IPS-20b (cell line): ENCODE results near the gene TRAM2.

ENCODE experiments used
- H3K27ac ChIP-seq: one replicate; pipeline ENCODE4 v1.5.1; 2013; ENCODE audit warnings: low read length
- H3K27me3 ChIP-seq: 2 replicates; pipeline ENCODE4 v1.6.1; 2013; ENCODE audit warnings: mild to moderate bottlenecking, low read length, inconsistent platforms; ENCODE audit not compliant: insufficient read depth
- H3K36me3 ChIP-seq: 2 replicates; pipeline ENCODE4 v1.6.1; 2013; ENCODE audit warnings: low read depth, mild to moderate bottlenecking, inconsistent platforms, low read length, moderate library complexity; ENCODE audit not compliant: insufficient read depth
- H3K4me1 ChIP-seq: 2 replicates; pipeline ENCODE4 v1.6.1; 2013; ENCODE audit warnings: mild to moderate bottlenecking, control low read depth, inconsistent platforms, low read length, moderate library complexity; ENCODE audit not compliant: insufficient read depth
- H3K4me3 ChIP-seq: 2 replicates; pipeline ENCODE4 v1.5.1; 2013; ENCODE audit warnings: mild to moderate bottlenecking, low read length, inconsistent platforms
- H3K9ac ChIP-seq: 2 replicates; pipeline ENCODE4 v1.6.1; 2013; ENCODE audit warnings: low read depth, mild to moderate bottlenecking, inconsistent platforms, low read length, moderate library complexity
- H3K9me3 ChIP-seq: 2 replicates; pipeline ENCODE4 v1.6.1; 2013; ENCODE audit warnings: mild to moderate bottlenecking, low read depth, low read length, inconsistent platforms; ENCODE audit not compliant: insufficient read depth

Gene TRAM2

DNA sequence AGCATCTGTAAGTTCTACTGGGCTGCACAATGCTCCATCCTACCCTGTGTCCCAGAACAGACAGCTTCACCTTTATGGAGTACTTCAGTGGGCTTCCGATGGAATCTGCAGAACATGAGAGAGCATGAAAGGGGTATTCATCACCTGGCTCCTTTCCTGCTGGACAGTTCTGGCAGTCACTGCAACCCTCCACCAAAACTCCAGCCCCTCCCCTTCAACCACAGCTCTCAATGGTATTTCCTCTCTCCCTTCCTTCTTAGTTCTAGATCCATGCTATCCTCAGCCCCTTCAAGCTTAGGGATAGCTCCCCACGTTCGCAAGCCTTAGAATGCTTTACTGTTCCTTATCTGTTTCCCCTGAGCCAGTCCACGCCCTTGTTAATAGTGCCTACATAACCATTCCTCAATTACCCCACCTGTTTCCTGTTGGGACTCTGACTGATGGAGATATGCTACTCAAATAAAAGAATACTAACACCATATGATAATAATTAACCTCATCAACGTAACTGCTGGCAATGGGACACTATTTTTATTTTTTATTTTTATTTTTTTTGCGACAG, 26.8 kb downstream of the TRAM2 start:
- no peak overlapping the region for H3K27ac ChIP-seq
- no peaks in the 10 kb centered on the region for H3K36me3 ChIP-seq
- peaks cover 26% of the 10 kb centered on the region for H3K4me1 ChIP-seq
- H3K9me3 ChIP-seq: no peaks in the 10 kb centered on the region
- no peak overlapping the region for H3K4me3 ChIP-seq
- no peaks in the 10 kb centered on the region for H3K27me3 ChIP-seq
- H3K9ac ChIP-seq: no peak overlapping the region

DNA sequence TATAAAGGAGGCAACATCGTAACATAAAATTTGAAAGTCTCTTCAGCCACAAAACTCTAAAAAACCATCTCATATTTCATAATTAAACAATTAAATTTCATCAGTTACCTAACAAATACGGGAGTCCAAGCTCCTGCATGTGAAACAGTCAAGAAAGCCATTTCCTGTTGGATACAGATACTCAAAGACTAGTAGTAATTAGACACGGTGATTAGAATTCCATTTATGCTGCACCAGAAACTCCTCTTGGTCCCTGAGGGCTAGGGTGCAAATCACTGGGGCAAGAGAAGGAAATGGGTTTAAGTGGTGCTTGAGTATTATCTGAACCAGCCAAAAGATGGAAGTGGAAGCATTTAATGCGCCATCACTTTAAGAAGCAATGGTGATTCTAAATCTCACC, 27.4 kb downstream of the TRAM2 start:
- Histone ChIP-seq H3K4me1 (peaks cover 26% of the 10 kb centered on the region), H3K9me3 (no peaks in the 10 kb centered on the region), H3K27ac (no peak overlapping the region), H3K4me3 (no peak overlapping the region), H3K27me3 (no peaks in the 10 kb centered on the region), H3K36me3 (no peaks in the 10 kb centered on the region), H3K9ac (no peak overlapping the region)

DNA sequence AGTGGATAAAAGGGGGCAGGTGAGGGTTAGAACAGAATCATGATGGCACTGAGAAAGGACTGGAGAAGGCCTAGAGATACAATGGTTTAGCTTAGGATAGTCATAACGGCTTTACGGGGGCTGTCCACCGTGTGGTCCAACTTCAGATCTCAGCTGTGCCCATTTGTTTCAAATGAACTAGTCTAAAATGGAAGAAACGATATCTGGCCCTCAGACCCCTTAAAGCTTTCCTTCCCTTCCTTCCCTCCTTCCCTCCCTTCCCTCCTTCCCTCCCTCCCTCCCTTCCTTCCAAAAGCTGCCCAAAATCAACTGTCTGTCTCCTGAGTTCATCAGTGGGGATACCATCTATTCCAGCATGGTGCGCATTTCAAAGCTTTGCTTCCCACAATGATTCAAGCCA, 27.9 kb downstream of the TRAM2 start:
- Histone ChIP-seq H3K27me3 (no peaks in the 10 kb centered on the region), H3K36me3 (no peaks in the 10 kb centered on the region), H3K9me3 (no peaks in the 10 kb centered on the region), H3K4me3 (no peak overlapping the region), H3K4me1 (peaks cover 27% of the 10 kb centered on the region), H3K27ac (no peak overlapping the region), H3K9ac (no peak overlapping the region)

DNA sequence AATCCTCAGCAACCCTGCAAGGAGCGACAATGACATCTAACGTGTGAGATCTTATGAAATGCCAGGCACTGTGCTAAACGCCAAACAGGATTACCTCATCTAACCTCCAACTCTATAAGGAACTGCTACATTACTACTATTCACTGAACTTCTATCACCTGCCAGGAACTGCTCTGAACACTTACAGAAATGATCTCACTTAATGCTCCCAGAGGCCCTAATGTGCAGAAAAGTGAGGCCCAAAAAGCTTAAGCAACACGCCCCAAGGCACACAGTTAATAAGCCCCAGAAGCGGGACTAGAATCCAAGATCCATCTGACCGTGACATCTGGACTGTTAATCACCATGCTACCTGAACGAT, 28.5 kb downstream of the TRAM2 start:
- Histone ChIP-seq H3K27me3 (no peaks in the 10 kb centered on the region), H3K27ac (no peak overlapping the region), H3K4me1 (peaks cover 31% of the 10 kb centered on the region)

DNA sequence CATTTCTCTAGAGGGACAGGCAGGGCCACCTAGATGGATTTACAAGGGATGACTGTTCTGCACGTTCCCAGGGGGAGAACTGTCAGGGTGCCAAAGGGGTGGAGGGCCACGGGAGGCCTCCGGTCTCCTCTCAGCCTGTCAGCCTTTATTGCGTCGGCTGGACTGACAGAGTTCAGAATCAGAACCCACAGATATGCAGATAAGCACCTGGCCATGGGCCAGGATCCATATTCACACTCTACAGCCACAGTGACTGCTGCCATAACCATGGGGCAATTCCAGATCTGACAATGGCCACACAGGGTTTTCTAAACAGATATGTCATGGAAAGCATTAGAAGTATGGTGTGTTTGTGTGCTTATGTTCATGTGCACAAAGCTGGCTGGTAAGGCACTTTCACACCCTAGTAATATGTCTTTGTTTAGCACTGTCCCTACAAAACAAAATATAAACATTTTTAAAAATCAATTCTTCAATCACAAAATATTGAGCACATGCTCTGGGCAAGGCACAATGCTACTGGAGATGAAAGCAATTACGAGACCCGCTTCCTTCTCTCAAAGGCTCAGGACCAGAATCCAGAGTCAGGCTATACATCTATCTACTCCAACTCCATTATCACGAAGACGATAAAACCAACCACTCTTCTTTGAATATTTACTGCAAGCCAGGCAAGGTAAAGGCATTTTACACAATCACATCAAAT, 29.1 kb downstream of the TRAM2 start:
- Histone ChIP-seq H3K27ac (no peak overlapping the region), H3K9me3 (no peaks in the 10 kb centered on the region), H3K4me1 (peaks cover 29% of the 10 kb centered on the region), H3K27me3 (no peaks in the 10 kb centered on the region), H3K36me3 (no peaks in the 10 kb centered on the region), H3K4me3 (no peak overlapping the region), H3K9ac (no peak overlapping the region)

More for the DNA sequence above, 28.5 kb downstream of the TRAM2 start:
- no peaks in the 10 kb centered on the region for H3K36me3 ChIP-seq
- H3K4me3 ChIP-seq: no peak overlapping the region
- H3K9ac ChIP-seq: no peak overlapping the region
- no peaks in the 10 kb centered on the region for H3K9me3 ChIP-seq

- H3K9ac ChIP-seq: no peak overlapping the region
Measured at GRCh38 chr6:52546678-52547077, 30.2 kb downstream of the TRAM2 start.

GRCh38 chr6:52546192-52546591, 30.7 kb downstream of the TRAM2 start:
- Histone ChIP-seq H3K36me3 (no peaks in the 10 kb centered on the region), H3K4me3 (no peak overlapping the region), H3K4me1 (peaks cover 14% of the 10 kb centered on the region), H3K27me3 (no peaks in the 10 kb centered on the region), H3K9me3 (no peaks in the 10 kb centered on the region), H3K9ac (no peak overlapping the region), H3K27ac (no peak overlapping the region)

More at GRCh38 chr6:52546678-52547077, 30.2 kb downstream of the TRAM2 start:
- H3K27me3 ChIP-seq: no peaks in the 10 kb centered on the region
- H3K27ac ChIP-seq: no peak overlapping the region
- peaks cover 19% of the 10 kb centered on the region for H3K4me1 ChIP-seq
- H3K36me3 ChIP-seq: no peaks in the 10 kb centered on the region
- H3K9me3 ChIP-seq: no peaks in the 10 kb centered on the region
- H3K4me3 ChIP-seq: no peak overlapping the region

GRCh38 chr6:52545406-52546119, 31.3 kb downstream of the TRAM2 start:
- Histone ChIP-seq H3K27ac (no peak overlapping the region), H3K9me3 (no peaks in the 10 kb centered on the region), H3K4me1 (peaks cover 10% of the 10 kb centered on the region; the same call in 1 of the 2 replicates), H3K9ac (no peak overlapping the region), H3K27me3 (no peaks in the 10 kb centered on the region), H3K4me3 (no peak overlapping the region), H3K36me3 (no peaks in the 10 kb centered on the region)

- Histone ChIP-seq H3K27me3 (no peaks in the 10 kb centered on the region), H3K36me3 (no peaks in the 10 kb centered on the region), H3K9ac (no peak overlapping the region), H3K4me1 (peaks cover 14% of the 10 kb centered on the region; the same call in 1 of the 2 replicates), H3K4me3 (no peak overlapping the region), H3K27ac (no peak overlapping the region), H3K9me3 (no peaks in the 10 kb centered on the region)
Measured at GRCh38 chr6:52544602-52545405, 32.1 kb downstream of the TRAM2 start.

DNA sequence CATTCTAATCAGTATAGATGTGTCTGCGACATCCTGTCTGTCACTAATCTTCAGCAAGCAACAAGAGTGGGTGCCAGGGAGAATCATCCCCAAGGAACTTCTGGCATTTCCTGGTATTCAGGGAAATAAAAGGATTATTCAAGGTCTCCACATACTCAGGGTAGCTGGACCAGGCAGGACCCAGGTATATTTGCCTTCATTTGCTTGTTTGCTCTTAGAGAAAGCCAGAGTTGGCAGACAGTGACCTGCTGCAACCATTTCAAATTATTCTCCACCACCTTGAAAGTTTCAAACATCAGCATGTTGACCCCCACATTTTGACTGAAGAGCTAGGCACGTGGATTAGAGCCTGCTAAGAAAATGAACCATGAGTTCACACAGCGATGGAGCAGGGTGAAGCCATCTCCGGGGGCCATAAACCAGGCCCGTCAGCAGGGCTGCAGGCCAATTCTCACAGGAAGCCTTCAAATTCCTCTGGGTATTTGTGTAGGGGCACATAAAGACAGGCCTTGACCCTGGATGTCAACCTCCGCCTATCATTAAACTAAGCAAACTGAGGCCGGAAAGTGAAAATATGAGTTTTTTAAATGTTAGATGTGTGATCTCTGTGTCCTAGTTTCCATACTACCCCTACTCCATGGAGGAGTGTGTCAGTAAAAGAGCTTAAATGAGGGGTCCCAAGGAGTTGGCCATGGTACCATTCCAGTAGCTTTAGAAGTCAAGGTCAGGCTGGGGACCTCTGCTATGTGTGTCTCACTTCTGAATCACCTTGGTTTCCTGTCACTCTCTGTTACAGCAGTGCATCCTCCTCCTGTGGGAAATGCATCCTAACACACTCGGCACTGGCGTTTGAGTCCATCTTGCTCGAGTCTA, 32.9 kb downstream of the TRAM2 start:
- Histone ChIP-seq H3K4me3 (no peak overlapping the region), H3K27ac (no peak overlapping the region), H3K9me3 (no peaks in the 10 kb centered on the region), H3K27me3 (no peaks in the 10 kb centered on the region), H3K36me3 (no peaks in the 10 kb centered on the region), H3K9ac (no peak overlapping the region), H3K4me1 (peaks cover 22% of the 10 kb centered on the region; the same call in 1 of the 2 replicates)

DNA sequence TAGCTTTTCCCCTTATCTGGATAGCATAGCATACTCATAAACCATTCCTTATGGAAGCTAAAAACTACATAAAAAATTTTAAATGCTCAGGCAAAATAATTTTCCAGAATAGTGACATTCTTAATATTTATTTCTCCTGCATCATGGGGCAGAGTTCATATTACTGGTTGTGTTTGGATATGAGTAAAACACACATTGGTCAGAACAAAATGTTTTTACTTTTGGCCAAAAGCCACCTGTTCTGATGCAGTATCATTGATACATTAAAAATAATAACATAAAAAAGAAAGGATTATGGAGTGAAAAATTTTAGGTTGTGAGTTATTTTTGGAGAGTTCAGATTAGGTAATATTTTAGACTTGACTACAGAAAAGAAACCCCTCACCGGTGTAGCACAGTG, 33.6 kb downstream of the TRAM2 start:
- H3K9ac ChIP-seq: no peak overlapping the region
- no peaks in the 10 kb centered on the region for H3K27me3 ChIP-seq
- no peak overlapping the region for H3K27ac ChIP-seq
- no peaks in the 10 kb centered on the region for H3K9me3 ChIP-seq
- peaks cover 23% of the 10 kb centered on the region; the same call in 1 of the 2 replicates for H3K4me1 ChIP-seq
- H3K36me3 ChIP-seq: no peaks in the 10 kb centered on the region
- no peak overlapping the region for H3K4me3 ChIP-seq
